ENCODE results near the gene AK1. TPM values are rescaled to one million over a fixed set of nuclear protein-coding genes. Genes with fewer than 3 reads are reported as not detected.

Gene AK1
- total and polyA plus RNA-seq, 2 of the 13 experiments (the other 11 are each of a cell fraction or from before 2014, with no cell fraction given): 19.1 to 32.8 TPM

- TF ChIP-seq, protein P1, sequence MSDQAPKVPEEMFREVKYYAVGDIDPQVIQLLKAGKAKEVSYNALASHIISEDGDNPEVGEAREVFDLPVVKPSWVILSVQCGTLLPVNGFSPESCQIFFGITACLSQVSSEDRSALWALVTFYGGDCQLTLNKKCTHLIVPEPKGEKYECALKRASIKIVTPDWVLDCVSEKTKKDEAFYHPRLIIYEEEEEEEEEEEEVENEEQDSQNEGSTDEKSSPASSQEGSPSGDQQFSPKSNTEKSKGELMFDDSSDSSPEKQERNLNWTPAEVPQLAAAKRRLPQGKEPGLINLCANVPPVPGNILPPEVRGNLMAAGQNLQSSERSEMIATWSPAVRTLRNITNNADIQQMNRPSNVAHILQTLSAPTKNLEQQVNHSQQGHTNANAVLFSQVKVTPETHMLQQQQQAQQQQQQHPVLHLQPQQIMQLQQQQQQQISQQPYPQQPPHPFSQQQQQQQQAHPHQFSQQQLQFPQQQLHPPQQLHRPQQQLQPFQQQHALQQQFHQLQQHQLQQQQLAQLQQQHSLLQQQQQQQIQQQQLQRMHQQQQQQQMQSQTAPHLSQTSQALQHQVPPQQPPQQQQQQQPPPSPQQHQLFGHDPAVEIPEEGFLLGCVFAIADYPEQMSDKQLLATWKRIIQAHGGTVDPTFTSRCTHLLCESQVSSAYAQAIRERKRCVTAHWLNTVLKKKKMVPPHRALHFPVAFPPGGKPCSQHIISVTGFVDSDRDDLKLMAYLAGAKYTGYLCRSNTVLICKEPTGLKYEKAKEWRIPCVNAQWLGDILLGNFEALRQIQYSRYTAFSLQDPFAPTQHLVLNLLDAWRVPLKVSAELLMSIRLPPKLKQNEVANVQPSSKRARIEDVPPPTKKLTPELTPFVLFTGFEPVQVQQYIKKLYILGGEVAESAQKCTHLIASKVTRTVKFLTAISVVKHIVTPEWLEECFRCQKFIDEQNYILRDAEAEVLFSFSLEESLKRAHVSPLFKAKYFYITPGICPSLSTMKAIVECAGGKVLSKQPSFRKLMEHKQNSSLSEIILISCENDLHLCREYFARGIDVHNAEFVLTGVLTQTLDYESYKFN (CRISPR knock-in tag; conservative IDR thresholded peaks at IDR 0.05): peak; percentile 55
- TF ChIP-seq, protein P2, sequence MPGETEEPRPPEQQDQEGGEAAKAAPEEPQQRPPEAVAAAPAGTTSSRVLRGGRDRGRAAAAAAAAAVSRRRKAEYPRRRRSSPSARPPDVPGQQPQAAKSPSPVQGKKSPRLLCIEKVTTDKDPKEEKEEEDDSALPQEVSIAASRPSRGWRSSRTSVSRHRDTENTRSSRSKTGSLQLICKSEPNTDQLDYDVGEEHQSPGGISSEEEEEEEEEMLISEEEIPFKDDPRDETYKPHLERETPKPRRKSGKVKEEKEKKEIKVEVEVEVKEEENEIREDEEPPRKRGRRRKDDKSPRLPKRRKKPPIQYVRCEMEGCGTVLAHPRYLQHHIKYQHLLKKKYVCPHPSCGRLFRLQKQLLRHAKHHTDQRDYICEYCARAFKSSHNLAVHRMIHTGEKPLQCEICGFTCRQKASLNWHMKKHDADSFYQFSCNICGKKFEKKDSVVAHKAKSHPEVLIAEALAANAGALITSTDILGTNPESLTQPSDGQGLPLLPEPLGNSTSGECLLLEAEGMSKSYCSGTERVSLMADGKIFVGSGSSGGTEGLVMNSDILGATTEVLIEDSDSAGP (CRISPR knock-in tag; IDR thresholded peaks at IDR 0.05; ENCODE audit: borderline replicate concordance): peak; percentile 47; the same call in 1 of the 2 replicates
- TF ChIP-seq KAT8 (CRISPR knock-in tag; IDR thresholded peaks at IDR 0.05) (peak; percentile 23; the same call in 1 of the 2 replicates), SALL1 (CRISPR knock-in tag; IDR thresholded peaks at IDR 0.05) (peak; percentile 21; the same call in 1 of the 2 replicates), GABPB1 (CRISPR knock-in tag; IDR thresholded peaks at IDR 0.05) (peak; percentile 61; the same call in 1 of the 2 replicates), ZBTB7A (CRISPR knock-in tag; IDR thresholded peaks at IDR 0.05) (0 out of 2 replicates have a peak, but pooled peaks have one; percentile 36), SRSF4 (IDR thresholded peaks at IDR 0.05; ENCODE audit: low read depth, low read length, poor library complexity, severe bottlenecking) (no peak), ZNF335 (CRISPR knock-in tag; IDR thresholded peaks at IDR 0.05) (peak; percentile 22; the same call in 1 of the 2 replicates), PHF8 (CRISPR knock-in tag; IDR thresholded peaks at IDR 0.05) (peak; percentile 30; the same call in 1 of the 2 replicates), RARA (CRISPR knock-in tag; IDR thresholded peaks at IDR 0.05) (peak; percentile 52; the same call in 1 of the 2 replicates), ZNF317 (CRISPR knock-in tag; IDR thresholded peaks at IDR 0.05) (no peak), ZFAT (CRISPR knock-in tag; conservative IDR thresholded peaks at IDR 0.05) (no peak), LCORL (IDR thresholded peaks at IDR 0.05) (no peak), LCORL (CRISPR knock-in tag; IDR thresholded peaks at IDR 0.05) (peak; percentile 27; the same call in 1 of the 2 replicates), NRL (CRISPR knock-in tag; IDR thresholded peaks at IDR 0.05; ENCODE audit: borderline replicate concordance) (0 out of 2 replicates have a peak, but pooled peaks have one; percentile 47), RAD21 (CRISPR knock-in tag; IDR thresholded peaks at IDR 0.05) (0 out of 2 replicates have a peak, but pooled peaks have one; percentile 11), TEAD3 (CRISPR knock-in tag; optimal IDR thresholded peaks at IDR 0.05; ENCODE audit: borderline replicate concordance) (peak; percentile 6), NFATC3 (CRISPR knock-in tag; IDR thresholded peaks at IDR 0.05) (no peak)
- TF ChIP-seq, protein P3, sequence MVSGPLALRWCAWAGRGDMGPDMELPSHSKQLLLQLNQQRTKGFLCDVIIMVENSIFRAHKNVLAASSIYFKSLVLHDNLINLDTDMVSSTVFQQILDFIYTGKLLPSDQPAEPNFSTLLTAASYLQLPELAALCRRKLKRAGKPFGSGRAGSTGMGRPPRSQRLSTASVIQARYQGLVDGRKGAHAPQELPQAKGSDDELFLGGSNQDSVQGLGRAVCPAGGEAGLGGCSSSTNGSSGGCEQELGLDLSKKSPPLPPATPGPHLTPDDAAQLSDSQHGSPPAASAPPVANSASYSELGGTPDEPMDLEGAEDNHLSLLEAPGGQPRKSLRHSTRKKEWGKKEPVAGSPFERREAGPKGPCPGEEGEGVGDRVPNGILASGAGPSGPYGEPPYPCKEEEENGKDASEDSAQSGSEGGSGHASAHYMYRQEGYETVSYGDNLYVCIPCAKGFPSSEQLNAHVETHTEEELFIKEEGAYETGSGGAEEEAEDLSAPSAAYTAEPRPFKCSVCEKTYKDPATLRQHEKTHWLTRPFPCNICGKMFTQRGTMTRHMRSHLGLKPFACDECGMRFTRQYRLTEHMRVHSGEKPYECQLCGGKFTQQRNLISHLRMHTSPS (CRISPR knock-in tag; IDR thresholded peaks at IDR 0.05; ENCODE audit: low read depth): peak; percentile 86; the same call in 1 of the 2 replicates
- TF ChIP-seq, protein P4, sequence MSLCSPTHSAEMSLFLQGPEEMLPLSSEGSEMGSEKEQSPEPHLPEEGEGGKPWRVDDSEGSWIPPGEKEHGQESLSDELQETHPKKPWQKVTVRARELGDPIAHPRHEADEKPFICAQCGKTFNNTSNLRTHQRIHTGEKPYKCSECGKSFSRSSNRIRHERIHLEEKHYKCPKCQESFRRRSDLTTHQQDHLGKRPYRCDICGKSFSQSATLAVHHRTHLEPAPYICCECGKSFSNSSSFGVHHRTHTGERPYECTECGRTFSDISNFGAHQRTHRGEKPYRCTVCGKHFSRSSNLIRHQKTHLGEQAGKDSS (CRISPR knock-in tag; IDR thresholded peaks at IDR 0.05; ENCODE audit: borderline replicate concordance, low read depth): 0 out of 2 replicates have a peak, but pooled peaks have one; percentile 60
Measured at GRCh38 chr9:127838375-127839078, 38.9 kb downstream of the AK1 start (continued).

Measured in HepG2 (cell line).